HG02798 (cell line): ENCODE results near the gene GTF3C5.
"Not testable (repeated sequence)": the region's sequence is repeated elsewhere in the genome, so short reads cannot be mapped to it uniquely, and the experiment has no call there.

ENCODE experiments used
- ATAC-seq: cut with Tn5 transposase; IDR thresholded peaks from one replicate; pipeline ENCODE4 v1.9.1; 2021; ENCODE audit warnings: mild to moderate bottlenecking; ENCODE audit not compliant: unreplicated experiment, poor library complexity

Gene GTF3C5

GRCh38 chr9:133064241-133065069 is 33.7 kb downstream of the GTF3C5 start:
- no peak for ATAC-seq

GRCh38 chr9:133065070-133065388 is 34.2 kb downstream of the GTF3C5 start:
- no peak for ATAC-seq

GRCh38 chr9:133066181-133066983 is 35.6 kb downstream of the GTF3C5 start:
- ATAC-seq = no peak

- ATAC-seq = no peak
Observed at GRCh38 chr9:133067006-133067405, 36.2 kb downstream of the GTF3C5 start.

- no peak for ATAC-seq
Observed at GRCh38 chr9:133067813-133068212, 37.0 kb downstream of the GTF3C5 start.

GRCh38 chr9:133068431-133068830 is 37.6 kb downstream of the GTF3C5 start:
- not testable (repeated sequence) for ATAC-seq

- ATAC-seq = not testable (repeated sequence)
Observed at GRCh38 chr9:133070500-133070961, 39.7 kb downstream of the GTF3C5 start.

GRCh38 chr9:133070985-133071384 is 40.2 kb downstream of the GTF3C5 start:
- ATAC-seq = not testable (repeated sequence)

GRCh38 chr9:133071484-133072150 is 40.8 kb downstream of the GTF3C5 start:
- no peak for ATAC-seq

- ATAC-seq = not testable (repeated sequence)
Observed at GRCh38 chr9:133072210-133072609, 41.4 kb downstream of the GTF3C5 start.

GRCh38 chr9:133073086-133074014 is 42.6 kb downstream of the GTF3C5 start:
- no peak for ATAC-seq

GRCh38 chr9:133074111-133074651 is 43.4 kb downstream of the GTF3C5 start:
- ATAC-seq = no peak

GRCh38 chr9:133075925-133076630 is 45.3 kb downstream of the GTF3C5 start:
- ATAC-seq = no peak

GRCh38 chr9:133076691-133077090 is 45.9 kb downstream of the GTF3C5 start:
- ATAC-seq = no peak

- no peak for ATAC-seq
Observed at GRCh38 chr9:133078486-133078885, 47.7 kb downstream of the GTF3C5 start.

- no peak for ATAC-seq
Observed at GRCh38 chr9:133080161-133080560, 49.4 kb downstream of the GTF3C5 start.

GRCh38 chr9:133080786-133081779 is 50.3 kb downstream of the GTF3C5 start:
- ATAC-seq = not testable (repeated sequence)
